GM15510 (cell line): ENCODE results near the gene SPPL2B.

Experiments
- POLR2A ChIP-seq: IDR thresholded peaks from 3 replicates; pipeline ENCODE4 v1.6.1; 2011; ENCODE audit warnings: borderline replicate concordance; ENCODE audit not compliant: insufficient read length; ENCODE audit errors: extremely low read depth

SPPL2B gene

DNA sequence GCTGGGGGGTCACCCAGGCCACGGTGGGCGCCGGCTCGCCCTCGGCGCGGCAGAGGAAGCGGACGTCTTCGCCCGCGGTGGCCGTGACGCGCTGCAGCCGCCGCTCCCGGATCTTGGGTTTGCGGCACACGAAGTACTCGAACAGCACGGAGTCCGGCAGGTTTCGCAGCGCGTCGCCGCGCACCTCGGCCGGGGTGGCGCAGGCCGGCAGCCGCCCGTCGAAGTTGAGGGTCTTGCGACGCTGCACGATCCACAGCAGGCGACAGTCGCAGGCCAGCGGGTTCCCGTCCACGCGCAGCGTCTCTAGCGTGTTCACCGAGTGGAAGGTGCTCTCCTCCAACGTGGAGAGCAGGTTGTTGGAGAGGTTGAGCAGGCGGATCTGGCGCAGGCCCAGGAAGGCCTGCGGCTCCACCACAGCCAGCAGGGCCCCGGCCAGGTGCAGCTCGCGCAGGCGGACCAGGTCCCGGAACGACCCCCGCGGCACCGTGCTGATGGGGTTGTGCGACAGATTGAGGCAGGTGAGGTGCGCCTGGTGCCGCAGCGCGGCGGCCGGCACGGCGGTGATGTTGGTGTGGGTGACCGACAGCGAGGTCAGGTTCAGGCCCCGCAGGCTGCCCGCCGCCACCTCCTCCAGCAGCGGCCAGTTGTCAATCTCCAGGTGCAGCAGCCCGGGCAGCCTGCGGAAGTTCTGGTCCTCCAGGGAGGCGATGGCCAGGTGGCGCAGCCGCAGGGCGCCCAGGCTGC lies 37.9 kb upstream of the SPPL2B start:
- TF ChIP-seq POLR2A: no peak

DNA sequence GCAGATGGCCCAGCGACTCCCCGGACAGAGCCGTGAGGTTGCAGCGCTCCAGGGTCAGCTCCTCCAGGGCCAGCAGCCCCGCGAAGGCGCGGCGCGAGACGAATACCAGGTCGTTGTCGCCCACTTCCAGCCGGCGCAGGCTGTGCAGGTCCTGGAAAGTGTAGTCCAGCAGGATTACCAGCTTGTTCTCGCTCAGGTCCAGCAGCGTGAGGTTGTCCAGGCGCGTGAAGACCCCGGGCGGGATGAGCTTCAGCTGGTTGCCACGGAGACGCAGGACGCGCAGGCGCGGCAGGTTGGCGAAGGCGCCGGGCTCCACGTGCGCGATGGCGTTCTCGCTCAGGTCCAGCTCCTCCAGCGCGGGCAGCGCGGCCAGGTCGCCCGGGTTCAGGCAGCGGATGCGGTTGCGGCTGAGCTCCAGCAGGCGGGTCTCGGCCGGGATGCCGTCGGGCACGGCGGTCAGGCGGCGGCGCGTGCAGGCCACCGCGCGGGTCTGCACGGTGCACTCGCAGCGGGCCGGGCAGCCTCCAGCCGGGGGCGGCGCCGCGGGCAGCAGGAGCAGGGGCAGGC lies 37.2 kb upstream of the SPPL2B start:
- TF ChIP-seq POLR2A: no peak

DNA sequence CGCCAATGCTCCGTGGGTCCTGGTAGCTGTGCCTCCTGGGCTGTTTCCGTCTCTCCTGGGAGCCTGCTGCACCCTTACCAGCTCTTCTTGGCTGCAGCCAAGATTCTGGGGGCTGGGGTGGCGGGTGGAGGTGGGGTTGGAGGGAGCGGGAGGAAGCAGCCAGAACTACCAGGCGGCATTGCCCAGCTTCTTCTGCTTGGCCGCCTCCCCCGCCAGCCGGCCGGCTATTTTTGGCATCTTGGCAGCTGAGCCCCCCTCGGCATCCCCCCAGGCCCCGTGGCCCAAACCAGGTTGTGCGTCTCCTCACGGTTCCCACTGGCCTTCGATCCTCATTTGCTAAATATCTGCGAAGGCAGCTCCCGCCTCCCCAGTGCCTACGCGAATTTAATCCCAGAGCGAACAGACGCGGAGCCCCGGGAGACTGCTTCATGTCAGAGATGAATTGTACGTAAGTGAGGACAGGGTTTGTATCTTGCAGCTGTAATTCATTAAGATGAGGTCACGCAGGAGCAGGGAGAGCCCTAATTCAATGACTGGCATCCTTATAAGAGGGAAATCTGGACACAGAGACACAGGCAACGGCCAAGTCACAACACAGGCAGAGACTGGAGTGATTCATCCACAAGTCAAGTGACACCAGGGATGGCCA lies 33.7 kb upstream of the SPPL2B start:
- TF ChIP-seq POLR2A: no peak

DNA sequence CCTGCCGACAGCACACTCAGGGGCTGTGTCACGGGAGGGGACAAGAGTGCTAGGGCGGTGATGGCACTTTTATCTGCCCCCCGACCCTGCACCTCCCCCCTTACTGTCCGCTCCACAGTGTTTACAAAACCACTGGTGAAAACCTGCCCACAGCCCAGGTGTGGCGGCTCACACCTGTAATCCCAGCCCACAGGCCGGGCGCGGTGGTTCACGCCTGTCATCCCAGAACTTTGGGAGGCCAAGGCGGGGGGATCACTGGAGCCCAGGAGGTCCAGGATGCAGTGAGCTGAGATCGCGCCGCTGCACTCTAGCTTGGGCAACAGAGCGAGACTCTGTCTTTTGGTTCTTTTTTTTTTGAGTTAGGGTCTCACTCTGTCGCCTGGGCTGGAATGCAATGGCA lies 32.3 kb upstream of the SPPL2B start:
- TF ChIP-seq POLR2A: no peak

DNA sequence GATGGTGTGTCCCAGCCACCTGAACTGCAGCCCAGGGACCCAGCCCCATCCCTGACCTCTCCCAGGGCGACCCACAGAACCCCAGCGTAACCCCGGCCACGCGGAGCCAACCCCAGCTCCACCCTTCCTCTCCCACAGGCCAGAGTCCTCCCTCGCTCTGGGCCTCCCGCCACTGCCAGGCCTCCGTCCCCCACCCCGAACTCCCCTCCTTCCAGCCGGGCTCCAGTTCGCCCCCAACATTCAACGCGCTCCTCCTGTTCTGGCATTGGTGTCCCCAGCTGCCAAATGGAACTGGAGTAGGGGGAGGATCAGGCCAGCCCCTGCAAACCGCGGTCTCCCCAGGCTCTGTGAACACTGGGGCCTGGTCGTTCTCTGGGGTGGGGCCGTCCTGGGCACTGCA lies 28.0 kb upstream of the SPPL2B start:
- TF ChIP-seq POLR2A: no peak

DNA sequence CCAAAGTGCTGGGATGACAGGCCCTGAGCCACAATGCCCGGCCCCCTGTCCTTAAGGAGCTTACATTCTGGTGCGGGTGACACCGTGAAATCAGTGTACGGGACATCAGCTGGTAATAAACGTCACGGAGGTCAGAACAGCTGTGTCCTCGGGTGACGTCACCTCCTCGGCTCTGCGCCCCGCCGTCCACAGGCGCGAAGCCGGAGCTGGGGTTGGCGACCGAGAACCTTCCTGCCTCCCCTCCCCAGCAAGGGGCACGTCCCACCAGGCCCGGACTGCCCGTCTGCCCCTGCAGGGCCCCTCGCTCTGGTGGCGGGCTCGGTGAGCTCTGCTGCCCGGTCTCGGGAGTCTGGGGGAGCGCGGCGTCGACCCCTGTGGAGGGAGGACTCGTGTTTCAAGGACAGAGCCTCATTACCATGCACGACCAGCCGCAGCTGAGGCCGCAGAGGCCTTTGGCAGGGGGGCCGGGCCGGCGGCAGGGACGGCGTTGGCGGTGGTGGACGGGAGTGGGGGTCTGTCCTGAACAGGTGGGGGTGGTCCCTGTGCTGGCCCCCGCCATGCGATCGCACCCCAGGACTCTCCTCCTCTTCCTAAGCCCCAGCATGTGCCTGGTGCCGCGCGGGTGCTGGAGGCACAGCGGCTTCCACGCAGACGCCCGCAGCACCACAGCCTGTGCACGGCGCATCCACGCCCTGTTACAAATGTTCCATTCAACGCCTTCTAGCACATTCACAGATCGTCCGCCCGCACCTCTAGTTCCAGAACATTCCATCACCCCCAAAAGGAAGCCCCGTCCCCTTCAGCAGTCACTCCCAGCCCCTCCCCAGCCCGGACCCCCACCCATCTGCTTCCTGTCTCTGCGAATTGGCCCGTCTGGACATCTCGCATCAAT lies 25.9 kb upstream of the SPPL2B start:
- no peak for TF ChIP-seq POLR2A

DNA sequence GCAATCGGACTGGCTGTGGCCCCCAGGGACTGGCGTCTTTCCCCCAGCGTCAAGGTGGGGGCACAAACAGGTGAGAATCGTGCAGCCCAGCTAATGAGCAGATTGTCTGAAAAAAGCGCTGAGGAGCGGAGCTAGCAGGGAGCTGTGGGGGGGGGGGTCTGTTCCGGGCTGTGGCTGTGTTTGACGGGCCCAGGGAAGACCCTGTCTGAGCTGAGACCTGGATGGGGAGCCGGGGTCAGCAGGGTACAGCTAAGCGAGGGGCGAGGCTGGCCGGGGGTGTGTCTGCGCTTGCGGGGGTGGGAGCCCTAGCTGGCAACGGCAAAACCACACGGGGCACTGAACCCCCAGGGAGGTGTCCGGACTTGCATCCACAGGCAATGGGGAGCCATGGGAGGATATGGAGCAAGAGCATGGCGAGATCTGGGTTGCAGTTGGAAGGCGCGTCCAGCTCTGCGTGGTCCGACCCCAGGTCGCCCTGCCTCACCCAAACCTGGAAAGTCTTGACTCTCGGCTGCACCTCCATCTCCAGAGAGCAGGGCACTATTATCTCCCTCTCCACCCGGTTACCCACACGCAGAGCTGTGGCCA lies 25.2 kb upstream of the SPPL2B start:
- no peak for TF ChIP-seq POLR2A

DNA sequence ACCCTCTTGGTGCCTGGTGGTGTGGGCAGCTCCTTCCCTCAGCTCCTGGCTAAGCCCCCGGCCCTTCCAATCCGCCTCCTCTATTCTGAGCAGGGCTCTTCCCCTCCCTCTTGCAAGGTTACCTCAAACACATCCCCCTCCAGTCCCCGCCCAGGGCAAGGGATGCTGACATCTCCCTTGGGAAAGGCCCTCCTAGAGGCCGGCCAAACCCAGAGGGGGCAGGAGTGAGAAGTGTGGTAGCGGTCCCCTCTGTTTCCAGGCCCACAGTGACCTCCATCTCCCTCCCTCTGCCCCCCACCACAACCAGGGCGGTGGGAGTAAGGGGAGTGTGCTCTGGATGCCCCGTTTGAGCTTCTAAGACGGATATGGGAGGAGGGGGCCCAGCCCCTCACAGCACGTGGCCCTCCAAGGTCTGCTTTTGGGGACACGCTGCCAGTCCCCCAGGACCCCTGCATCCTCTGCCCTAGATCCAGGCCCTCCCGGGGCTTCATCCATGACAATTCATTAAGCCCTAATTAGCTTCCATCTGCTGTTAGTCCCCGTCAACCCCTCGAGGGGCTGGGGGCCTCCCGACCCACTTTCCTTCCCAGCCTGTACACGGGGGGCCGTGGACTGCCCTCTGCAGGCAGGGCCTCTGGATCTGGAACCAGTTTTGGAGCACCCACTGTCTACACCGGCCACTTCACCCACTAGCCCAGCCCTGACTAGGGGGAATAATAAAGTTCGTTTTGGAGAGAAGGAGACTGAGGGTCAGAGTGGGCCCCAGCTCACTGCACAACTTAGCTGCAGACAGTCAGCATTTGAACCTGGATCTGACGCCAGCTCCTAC lies 22.8 kb upstream of the SPPL2B start:
- no peak for TF ChIP-seq POLR2A

DNA sequence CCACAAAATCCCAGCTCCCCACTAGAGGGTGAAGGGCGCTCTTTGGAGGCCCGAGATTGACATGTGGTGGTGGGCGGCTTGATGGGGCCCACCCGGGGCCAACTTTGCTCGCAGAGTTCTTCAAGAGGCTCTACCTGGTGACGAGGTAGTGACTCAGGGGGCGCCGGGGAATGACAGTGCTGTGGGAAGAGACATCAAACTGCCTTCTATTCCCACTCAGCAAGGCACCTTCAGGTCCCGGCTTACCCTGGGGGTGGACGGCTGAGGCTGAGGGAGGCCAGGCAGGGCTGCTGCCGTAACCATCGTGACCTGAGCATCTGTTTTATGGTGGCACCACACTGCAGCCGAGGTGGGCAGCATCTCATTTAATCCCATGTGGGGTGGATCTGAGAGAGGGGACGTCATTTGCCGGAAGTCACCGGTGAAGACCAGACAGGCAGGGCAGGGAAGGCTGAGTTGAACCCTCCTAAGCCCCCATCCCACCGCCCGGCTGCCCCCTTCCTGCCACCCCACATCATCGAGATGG lies 22.1 kb upstream of the SPPL2B start:
- no peak for TF ChIP-seq POLR2A

DNA sequence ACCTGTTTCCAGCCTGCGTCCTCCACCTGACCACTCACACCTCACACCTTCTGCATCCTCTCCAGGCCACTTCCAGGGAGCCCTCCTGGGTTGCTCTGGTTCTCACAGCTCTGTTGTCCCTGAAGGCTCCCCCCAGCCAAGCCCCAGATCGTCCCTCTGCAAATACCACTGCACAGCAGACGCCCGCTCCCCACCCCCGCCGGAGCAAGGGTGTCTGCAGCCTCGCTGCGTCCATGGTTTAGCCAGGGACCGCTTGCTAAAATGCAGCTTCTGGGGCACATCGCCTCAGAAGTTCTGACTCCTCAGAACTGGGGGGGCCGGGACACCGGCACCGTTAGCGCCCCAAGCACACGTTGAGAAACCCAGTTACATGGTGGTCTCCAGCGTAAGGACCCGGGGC lies 21.5 kb upstream of the SPPL2B start:
- no peak for TF ChIP-seq POLR2A

DNA sequence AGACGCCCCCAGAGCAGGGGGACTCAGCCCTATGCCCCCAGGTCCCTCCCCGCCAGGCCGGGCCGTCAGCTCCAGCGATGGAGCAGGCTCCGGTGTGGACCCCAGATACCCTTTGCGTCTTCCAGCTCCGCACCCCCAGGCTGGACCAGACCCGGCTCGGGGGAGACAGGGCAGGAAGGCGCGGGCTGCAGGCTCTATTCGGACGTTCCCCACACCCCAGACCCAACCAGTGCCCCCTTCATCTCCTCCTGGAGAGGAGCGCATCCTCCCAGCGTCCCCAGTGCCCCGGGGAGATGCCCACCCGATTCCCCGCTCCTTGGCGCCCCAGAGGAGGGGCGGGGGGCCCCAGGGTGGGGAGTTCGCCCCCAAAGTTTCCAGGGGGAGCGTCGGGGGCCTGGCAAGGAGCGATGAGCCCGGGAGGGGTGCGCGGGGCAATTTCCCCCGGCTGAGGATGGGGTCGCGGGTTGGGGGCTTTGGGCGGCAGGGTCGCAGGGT lies 20.9 kb upstream of the SPPL2B start:
- TF ChIP-seq POLR2A: no peak

DNA sequence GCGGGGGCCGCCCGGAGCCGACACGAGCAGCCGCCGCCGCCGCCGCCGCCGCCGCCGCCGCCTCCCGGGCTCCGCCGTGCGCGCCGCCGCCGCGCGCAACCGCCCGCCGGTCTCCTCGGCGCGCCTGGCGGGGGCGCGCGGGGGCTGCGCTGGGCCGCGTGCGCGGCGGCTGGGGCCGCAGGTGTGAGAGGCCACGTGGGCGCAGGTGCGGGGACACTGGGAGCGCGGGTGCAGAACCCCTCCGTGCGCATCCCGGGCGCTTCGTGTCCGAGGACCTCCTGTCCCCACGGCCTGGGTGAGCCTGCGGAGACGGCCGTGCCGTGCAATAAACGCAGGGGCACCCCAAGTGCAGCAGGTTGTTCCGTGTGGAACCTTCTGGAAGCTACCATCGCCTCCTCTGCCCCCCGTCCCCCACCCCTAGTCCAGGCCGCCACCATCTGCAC lies 20.3 kb upstream of the SPPL2B start, which contains the start of gene LINGO3:
TSS of gene LINGO3 (minus strand) at position 41 of the 443 bp plus-strand sequence. CDS start 16,378 bp downstream, outside the sequence.
- no peak for TF ChIP-seq POLR2A

DNA sequence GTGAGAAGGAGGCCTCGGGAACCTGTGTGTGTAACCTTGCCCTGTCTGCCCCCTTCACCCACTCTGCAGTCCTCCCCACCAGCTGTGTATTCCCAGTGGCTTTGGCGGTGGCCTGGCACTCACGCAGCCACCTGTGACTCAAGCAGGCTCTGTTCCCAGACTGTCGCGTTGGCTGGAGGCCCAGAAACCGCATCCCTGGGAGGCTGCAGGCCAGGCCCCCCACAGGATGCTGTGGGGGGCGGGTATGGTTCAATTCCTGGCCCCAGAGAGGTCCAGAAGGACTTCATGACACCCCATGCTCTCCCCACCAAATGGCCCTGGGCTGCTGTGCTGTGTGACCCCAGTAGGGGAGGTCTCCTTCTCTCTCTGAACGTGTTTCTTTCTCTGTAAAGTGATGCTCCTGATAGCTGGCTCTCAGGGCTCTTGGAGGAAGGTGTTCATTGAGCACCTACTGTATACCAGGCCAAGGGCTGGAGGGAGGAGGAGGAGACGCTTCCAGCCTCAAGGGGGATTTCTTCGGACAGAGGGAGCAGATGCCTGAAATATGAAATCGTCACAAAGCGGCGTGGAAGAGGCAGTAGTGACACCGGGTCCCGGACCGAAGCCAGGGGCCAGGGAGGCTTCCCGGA lies 18.6 kb upstream of the SPPL2B start:
- no peak for TF ChIP-seq POLR2A
